Right lobe of liver (tissue), 4 donors: ENCODE measurements around the gene DCDC1.

Source experiments
- POLR2A ChIP-seq: fragments of 450-650 bp; IDR thresholded peaks from one replicate; pipeline ENCODE4 v1.6.1; 2017; ENCODE audit warnings: antibody characterized with exemption, mild to moderate bottlenecking
- TF ChIP-seq, protein P1 (sequence below), 4 donors: fragments of 200-600 bp in 3 of 4; fragments of 450-650 bp in 1 of 4; IDR thresholded peaks; one replicate each; pipeline versions ENCODE4 v1.5.1 to v1.8.0; 2016 to 2022; ENCODE audit warnings: antibody characterized with exemption in 4 of 4, mild to moderate bottlenecking in 2 of 4
- donor health status: DM: no; HTN: no; CAD: no.
- donor health status: DM: no; HTN: no; CAD: no.
- donor health status: DM: no; HTN: yes; CAD: no.

DNA sequence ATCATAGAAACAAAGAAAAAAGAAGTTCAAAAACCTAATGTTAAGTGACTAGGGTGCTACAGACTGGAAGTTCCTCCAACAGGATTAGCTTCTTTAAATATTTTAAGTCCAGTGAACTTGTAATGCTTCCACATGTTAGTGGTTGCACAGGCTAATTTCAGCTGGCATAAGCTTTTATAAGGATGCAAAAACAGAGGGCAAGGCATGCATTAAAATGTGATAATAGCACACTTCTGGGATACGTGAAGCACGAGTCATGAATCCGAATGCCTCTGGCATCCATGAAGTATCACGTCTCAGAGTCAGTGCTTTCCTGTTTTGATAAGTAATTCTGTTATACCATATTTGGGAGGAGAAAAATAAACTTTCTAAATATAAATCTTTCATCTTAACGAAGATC, 106.8 kb downstream of the DCDC1 start:
- TF ChIP-seq, protein P1, sequence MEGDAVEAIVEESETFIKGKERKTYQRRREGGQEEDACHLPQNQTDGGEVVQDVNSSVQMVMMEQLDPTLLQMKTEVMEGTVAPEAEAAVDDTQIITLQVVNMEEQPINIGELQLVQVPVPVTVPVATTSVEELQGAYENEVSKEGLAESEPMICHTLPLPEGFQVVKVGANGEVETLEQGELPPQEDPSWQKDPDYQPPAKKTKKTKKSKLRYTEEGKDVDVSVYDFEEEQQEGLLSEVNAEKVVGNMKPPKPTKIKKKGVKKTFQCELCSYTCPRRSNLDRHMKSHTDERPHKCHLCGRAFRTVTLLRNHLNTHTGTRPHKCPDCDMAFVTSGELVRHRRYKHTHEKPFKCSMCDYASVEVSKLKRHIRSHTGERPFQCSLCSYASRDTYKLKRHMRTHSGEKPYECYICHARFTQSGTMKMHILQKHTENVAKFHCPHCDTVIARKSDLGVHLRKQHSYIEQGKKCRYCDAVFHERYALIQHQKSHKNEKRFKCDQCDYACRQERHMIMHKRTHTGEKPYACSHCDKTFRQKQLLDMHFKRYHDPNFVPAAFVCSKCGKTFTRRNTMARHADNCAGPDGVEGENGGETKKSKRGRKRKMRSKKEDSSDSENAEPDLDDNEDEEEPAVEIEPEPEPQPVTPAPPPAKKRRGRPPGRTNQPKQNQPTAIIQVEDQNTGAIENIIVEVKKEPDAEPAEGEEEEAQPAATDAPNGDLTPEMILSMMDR (IDR thresholded peaks at IDR 0.05): no peak
- no peak for TF ChIP-seq POLR2A
